Hepatocyte (in vitro differentiated cells): Measurements from ENCODE around the gene EDAR. TPM values are rescaled to one million over a fixed set of nuclear protein-coding genes. Genes with fewer than 3 reads are reported as not detected.

Experiments
- DNase-seq: peaks from one replicate; pipeline ENCODE4 v3.0.0-alpha.2; 2016; ENCODE audit warnings: low spot score
- H2AFZ ChIP-seq: fragments of 200-600 bp; sonication (generic); 2 replicates; pipeline ENCODE4 v1.6.0; 2016; ENCODE audit warnings: antibody characterized with exemption, mild to moderate bottlenecking
- H3K27ac ChIP-seq: fragments of 200-600 bp; sonication (generic); 2 replicates; pipeline ENCODE4 v1.5.1; 2016; ENCODE audit warnings: mild to moderate bottlenecking
- H3K27me3 ChIP-seq: fragments of 200-600 bp; sonication (generic); 2 replicates; pipeline ENCODE4 v1.6.1; 2016
- H3K36me3 ChIP-seq: fragments of 200-600 bp; sonication (generic); replicated peaks from 2 replicates; pipeline ENCODE4 v1.5.1; 2016; ENCODE audit warnings: low read depth; ENCODE audit not compliant: insufficient read depth
- H3K4me1 ChIP-seq: fragments of 200-600 bp; sonication (generic); 2 replicates; pipeline ENCODE4 v1.5.1; 2016; ENCODE audit warnings: mild to moderate bottlenecking, moderate library complexity; ENCODE audit not compliant: insufficient read depth
- H3K4me2 ChIP-seq: fragments of 200-600 bp; sonication (generic); 2 replicates; pipeline ENCODE4 v1.6.0; 2016
- H3K4me3 ChIP-seq: fragments of 200-600 bp; sonication (generic); 2 replicates; pipeline ENCODE4 v1.5.1; 2016; ENCODE audit warnings: mild to moderate bottlenecking
- H3K79me2 ChIP-seq: fragments of 200-600 bp; sonication (generic); 2 replicates; pipeline ENCODE4 v1.6.0; 2017; ENCODE audit warnings: mild to moderate bottlenecking
- H3K9me2 ChIP-seq: fragments of 200-600 bp; sonication (generic); replicated peaks from 2 replicates; pipeline ENCODE4 v1.6.0; 2017; ENCODE audit warnings: mild to moderate bottlenecking; ENCODE audit not compliant: insufficient read depth
- H3K9me3 ChIP-seq: fragments of 200-600 bp; sonication (generic); 2 replicates; pipeline ENCODE4 v1.5.1; 2016; ENCODE audit warnings: low read depth, mild to moderate bottlenecking
- H4K20me1 ChIP-seq: fragments of 200-600 bp; sonication (generic); 2 replicates; pipeline ENCODE4 v1.6.0; 2016; ENCODE audit warnings: mild to moderate bottlenecking; ENCODE audit not compliant: insufficient read depth, poor library complexity, severe bottlenecking
- CTCF ChIP-seq: fragments of 200-600 bp; sonication (generic); IDR thresholded peaks from 2 replicates; pipeline ENCODE4 v1.5.1; 2016; ENCODE audit warnings: antibody characterized with exemption, mild to moderate bottlenecking; ENCODE audit not compliant: poor library complexity
- EZH2 ChIP-seq: fragments of 200-600 bp; sonication (generic); IDR thresholded peaks from 2 replicates; pipeline ENCODE4 v1.6.1; 2016; ENCODE audit warnings: antibody characterized with exemption, mild to moderate bottlenecking, borderline replicate concordance
- EZH2phosphoT487 ChIP-seq: fragments of 200-600 bp; sonication (generic); IDR thresholded peaks from one replicate; pipeline ENCODE4 v1.6.1; 2018; ENCODE audit warnings: antibody characterized with exemption, mild to moderate bottlenecking, low read depth, moderate library complexity; ENCODE audit not compliant: unreplicated experiment, severe bottlenecking
- WGBS: methylation state at CpG from one replicate; pipeline ENCODE4 v1.1.6; 2016; ENCODE audit warnings: low lambda C conversion rate; ENCODE audit errors: missing lambda C conversion rate; 5-methylcytosine and 5-hydroxymethylcytosine counted together
- polyA plus RNA-seq: library from polyadenylated mRNA; unstranded; fragments of >200 nt; fragmentation: Nextera tagmentation; extraction: Ambion mirVana; gene quantifications from 2 replicates; pipeline ENCODE4 v1.2.1, GENCODE V29; 2016
- total RNA-seq: library from RNA; depleted of rRNA; stranded (reverse); fragments of >200 nt; gene quantifications from 2 replicates; pipeline ENCODE4 v1.2.3, GENCODE V29; 2014

Gene EDAR
- total and polyA plus RNA-seq, 2 experiments from 2014 or later: 0.20 to 0.21 TPM

- no peak for TF ChIP-seq EZH2
- TF ChIP-seq EZH2phosphoT487: no peak
- no peak for TF ChIP-seq CTCF
- no peak for DNase-seq
- WGBS: 79% methylated on average over 14 of the region's 14 CpGs
Observed at GRCh38 chr2:108918941-108919341, 70.1 kb downstream of the EDAR start.

DNA sequence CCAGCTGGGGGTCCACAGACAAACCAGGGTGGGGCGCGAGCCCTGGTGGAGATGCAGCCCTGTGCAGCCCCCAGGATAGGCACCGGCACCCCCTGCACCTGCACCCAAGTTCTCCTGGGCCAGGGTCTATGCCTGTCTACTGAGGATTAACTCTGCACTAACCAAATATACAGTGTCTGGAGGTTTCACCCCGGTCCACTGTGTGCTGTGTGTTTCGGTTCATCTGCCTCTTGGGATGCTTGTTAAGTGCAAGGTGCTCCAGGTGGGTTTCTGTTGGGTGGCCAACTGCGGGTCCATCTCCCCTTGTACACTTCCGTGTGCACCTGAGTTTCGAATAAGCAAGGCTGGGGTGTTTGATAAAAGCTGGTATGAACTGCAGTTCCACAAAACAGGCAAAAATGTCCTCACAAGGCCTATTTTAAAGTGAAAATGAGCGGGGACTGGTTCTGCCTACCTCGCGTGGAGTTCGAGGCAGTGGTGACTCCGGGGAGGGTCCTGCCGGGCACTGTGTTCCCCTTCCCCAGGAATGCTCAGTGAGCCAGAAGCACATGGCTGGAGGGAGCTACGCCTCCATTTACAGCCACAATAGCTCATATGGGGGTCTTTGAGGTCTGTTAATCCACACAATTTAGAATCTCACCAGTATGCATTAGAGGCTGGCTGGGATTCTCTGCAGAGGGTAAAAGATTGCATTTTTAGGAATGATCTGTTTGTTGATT, 70.7 kb downstream of the EDAR start:
- no peaks in the 10 kb centered on the region for H3K36me3 ChIP-seq
- no peaks in the 10 kb centered on the region for H4K20me1 ChIP-seq
- no peaks in the 10 kb centered on the region for H3K79me2 ChIP-seq
- no peak overlapping the region for H2AFZ ChIP-seq
- no peak for DNase-seq
- H3K27me3 ChIP-seq: no peaks in the 10 kb centered on the region
- no peak for TF ChIP-seq EZH2
- TF ChIP-seq EZH2phosphoT487: no peak
- TF ChIP-seq CTCF: no peak
- no peaks in the 10 kb centered on the region for H3K9me3 ChIP-seq
- H3K27ac ChIP-seq: no peak overlapping the region
- no peak overlapping the region for H3K4me3 ChIP-seq
- H3K4me2 ChIP-seq: no peak overlapping the region
- WGBS: 95% methylated on average over 15 of the region's 15 CpGs
- H3K9me2 ChIP-seq: no peaks in the 10 kb centered on the region
- H3K4me1 ChIP-seq: no peaks in the 10 kb centered on the region

More at GRCh38 chr2:108918941-108919341, 70.1 kb downstream of the EDAR start:
- Histone ChIP-seq H3K27me3 (no peaks in the 10 kb centered on the region), H3K27ac (no peak overlapping the region), H4K20me1 (no peaks in the 10 kb centered on the region), H3K4me1 (no peaks in the 10 kb centered on the region), H2AFZ (no peak overlapping the region), H3K4me2 (no peak overlapping the region), H3K79me2 (no peaks in the 10 kb centered on the region), H3K4me3 (no peak overlapping the region), H3K9me3 (no peaks in the 10 kb centered on the region), H3K36me3 (no peaks in the 10 kb centered on the region), H3K9me2 (no peaks in the 10 kb centered on the region)

GRCh38 chr2:108917526-108917925, 71.5 kb downstream of the EDAR start:
- no peak for TF ChIP-seq EZH2phosphoT487
- no peak for TF ChIP-seq EZH2
- TF ChIP-seq CTCF: no peak
- no peak overlapping the region for H3K4me2 ChIP-seq
- H3K4me3 ChIP-seq: no peak overlapping the region
- no peaks in the 10 kb centered on the region for H3K79me2 ChIP-seq
- DNase-seq: no peak
- H3K27ac ChIP-seq: no peak overlapping the region
- H4K20me1 ChIP-seq: no peaks in the 10 kb centered on the region
- 89% methylated on average over 5 of the region's 5 CpGs for WGBS
- no peaks in the 10 kb centered on the region for H3K27me3 ChIP-seq
- no peaks in the 10 kb centered on the region for H3K9me3 ChIP-seq
- H3K9me2 ChIP-seq: no peaks in the 10 kb centered on the region
- H3K36me3 ChIP-seq: no peaks in the 10 kb centered on the region
- no peaks in the 10 kb centered on the region for H3K4me1 ChIP-seq
- H2AFZ ChIP-seq: no peak overlapping the region
